ENCODE data around the gene SCUBE1.

SCUBE1 gene

GRCh38 chr22:43300891-43301676 is 42.1 kb downstream of the SCUBE1 start:
- Histone ChIP-seq H3K4me3 (ENCODE audit: low read depth, low read length) (no peak overlapping the region), H3K27ac (ENCODE audit: low read depth, low read length) (no peak overlapping the region), H3K9me3 (ENCODE audit: control insufficient read depth, insufficient read depth, low read depth, low read length) (no peaks in the 10 kb centered on the region), H3K4me1 (ENCODE audit: control insufficient read depth, insufficient read depth, low read length) (no peaks in the 10 kb centered on the region; the same call in 1 of the 2 replicates), H3K36me3 (ENCODE audit: control insufficient read depth, insufficient read depth, low read length) (no peaks in the 10 kb centered on the region), H3K27me3 (ENCODE audit: control insufficient read depth, insufficient read depth, low read length) (peaks cover 2% of the 10 kb centered on the region; the same call in 1 of the 2 replicates), H3K9ac (ENCODE audit: low read length) (no peak overlapping the region)

DNA sequence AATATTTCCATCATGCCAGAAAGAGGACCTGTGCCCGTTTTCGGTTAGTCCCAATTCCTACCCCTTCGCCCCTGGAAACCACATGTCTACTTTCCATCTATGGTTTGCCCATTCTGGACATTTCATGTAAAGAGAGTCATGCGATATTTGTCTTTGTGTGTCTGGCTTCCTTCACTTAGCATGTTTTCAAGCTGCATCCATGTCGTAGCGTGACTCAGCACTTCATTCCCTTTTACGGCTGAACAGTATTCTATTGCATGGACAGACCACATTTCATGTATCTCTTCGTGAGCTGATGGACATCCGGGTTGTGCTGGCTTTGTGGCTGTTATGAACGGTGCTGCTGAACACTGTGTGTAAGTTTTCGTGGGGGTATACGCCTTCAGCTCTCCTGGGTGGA is 43.4 kb downstream of the SCUBE1 start:
- Histone ChIP-seq H3K4me1 (ENCODE audit: control insufficient read depth, insufficient read depth, low read length) (peaks cover 3% of the 10 kb centered on the region; the same call in 1 of the 2 replicates), H3K27me3 (ENCODE audit: control insufficient read depth, insufficient read depth, low read length) (peaks cover 2% of the 10 kb centered on the region; the same call in 1 of the 2 replicates)

DNA sequence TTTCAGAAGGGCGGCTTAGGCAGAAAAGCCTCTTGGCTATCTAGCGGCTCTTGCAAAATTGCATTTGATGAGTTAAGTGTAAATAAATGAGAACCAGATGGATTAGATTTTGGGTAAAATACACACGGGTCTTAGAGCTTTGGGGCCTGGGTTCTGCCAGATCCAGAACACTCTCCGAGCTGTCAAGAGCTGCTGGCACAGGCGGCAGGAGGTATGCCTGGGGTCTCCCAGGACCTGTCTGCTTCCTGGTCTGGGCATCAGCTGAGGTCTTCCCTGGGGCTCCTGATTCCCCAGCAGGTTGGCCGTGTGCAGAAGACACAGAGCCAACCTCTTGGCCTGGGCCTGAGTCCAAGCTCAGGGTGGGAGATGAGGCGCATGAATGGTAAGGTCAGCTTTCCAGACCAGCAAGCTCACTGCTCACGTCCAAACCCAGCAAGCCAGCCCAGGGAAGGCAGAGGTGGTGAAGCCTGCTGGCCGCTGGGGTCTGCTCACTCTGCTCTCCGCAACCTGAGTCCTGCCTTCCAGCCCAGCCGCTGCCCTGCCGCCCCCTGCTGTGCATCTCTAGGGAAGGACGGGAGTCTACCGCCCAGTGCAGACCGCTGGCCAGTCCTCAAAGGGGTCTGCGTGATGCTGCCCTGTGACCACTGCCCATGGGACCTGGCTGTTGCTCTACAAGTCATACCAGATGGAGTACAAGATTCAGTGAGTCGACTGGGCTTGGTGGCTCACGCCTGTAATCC is 44.9 kb downstream of the SCUBE1 start:
- peaks cover 2% of the 10 kb centered on the region; the same call in 1 of the 2 replicates for H3K27me3 ChIP-seq (ENCODE audit: control insufficient read depth, insufficient read depth, low read length)
- no peaks in the 10 kb centered on the region for H3K9me3 ChIP-seq (ENCODE audit: control insufficient read depth, insufficient read depth, low read depth, low read length)
- no peak overlapping the region for H3K27ac ChIP-seq (ENCODE audit: low read depth, low read length)
- no peak overlapping the region for H3K9ac ChIP-seq (ENCODE audit: low read length)
- no peaks in the 10 kb centered on the region for H3K36me3 ChIP-seq (ENCODE audit: control insufficient read depth, insufficient read depth, low read length)
- H3K4me3 ChIP-seq (ENCODE audit: low read depth, low read length): no peak overlapping the region
- peaks cover 15% of the 10 kb centered on the region; the same call in 1 of the 2 replicates for H3K4me1 ChIP-seq (ENCODE audit: control insufficient read depth, insufficient read depth, low read length)

More for the DNA sequence above, 43.4 kb downstream of the SCUBE1 start:
- H3K27ac ChIP-seq (ENCODE audit: low read depth, low read length): no peak overlapping the region
- H3K36me3 ChIP-seq (ENCODE audit: control insufficient read depth, insufficient read depth, low read length): no peaks in the 10 kb centered on the region
- no peak overlapping the region for H3K4me3 ChIP-seq (ENCODE audit: low read depth, low read length)
- no peaks in the 10 kb centered on the region for H3K9me3 ChIP-seq (ENCODE audit: control insufficient read depth, insufficient read depth, low read depth, low read length)
- H3K9ac ChIP-seq (ENCODE audit: low read length): no peak overlapping the region

- Histone ChIP-seq H3K27me3 (ENCODE audit: control insufficient read depth, insufficient read depth, low read length) (peaks cover 2% of the 10 kb centered on the region; the same call in 1 of the 2 replicates), H3K27ac (ENCODE audit: low read depth, low read length) (no peak overlapping the region), H3K36me3 (ENCODE audit: control insufficient read depth, insufficient read depth, low read length) (no peaks in the 10 kb centered on the region), H3K9ac (ENCODE audit: low read length) (no peak overlapping the region), H3K4me1 (ENCODE audit: control insufficient read depth, insufficient read depth, low read length) (peaks cover 15% of the 10 kb centered on the region; the same call in 1 of the 2 replicates), H3K9me3 (ENCODE audit: control insufficient read depth, insufficient read depth, low read depth, low read length) (no peaks in the 10 kb centered on the region), H3K4me3 (ENCODE audit: low read depth, low read length) (no peak overlapping the region)
Observed at GRCh38 chr22:43297270-43298061, 45.7 kb downstream of the SCUBE1 start.

DNA sequence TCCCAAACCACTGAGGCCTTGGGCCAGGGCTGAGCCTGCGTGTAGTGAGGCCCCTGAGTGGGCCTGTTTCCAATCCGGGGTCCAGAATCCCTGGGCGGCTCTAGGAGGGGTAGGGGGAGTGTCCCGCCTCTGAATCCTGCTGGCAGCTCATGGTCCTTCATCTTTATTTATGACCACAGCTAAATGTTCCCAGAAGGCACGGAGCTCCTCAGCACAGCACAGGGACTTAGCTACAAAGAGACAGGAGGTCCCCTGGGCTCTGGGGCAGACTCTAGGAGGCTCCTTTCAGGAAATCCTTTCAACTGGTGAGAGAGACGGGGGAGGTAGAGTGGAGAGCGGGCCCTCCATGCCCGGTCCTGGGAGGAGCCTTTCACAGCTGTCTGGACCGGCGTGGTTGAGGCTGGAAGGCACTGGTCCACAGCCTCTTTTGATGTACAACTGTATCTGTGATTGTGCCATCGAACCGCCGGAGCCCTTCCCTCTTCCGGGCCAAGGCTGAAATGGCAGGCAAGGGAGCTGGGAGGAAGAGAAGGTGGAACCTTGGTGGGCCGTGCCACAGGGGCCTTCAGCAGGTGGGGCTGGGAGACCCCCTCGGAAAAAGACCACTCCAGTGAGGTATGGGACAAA is 46.8 kb downstream of the SCUBE1 start:
- Histone ChIP-seq H3K27me3 (ENCODE audit: control insufficient read depth, insufficient read depth, low read length) (peaks cover 2% of the 10 kb centered on the region; the same call in 1 of the 2 replicates), H3K4me1 (ENCODE audit: control insufficient read depth, insufficient read depth, low read length) (peaks cover 15% of the 10 kb centered on the region; the same call in 1 of the 2 replicates), H3K9me3 (ENCODE audit: control insufficient read depth, insufficient read depth, low read depth, low read length) (no peaks in the 10 kb centered on the region), H3K36me3 (ENCODE audit: control insufficient read depth, insufficient read depth, low read length) (no peaks in the 10 kb centered on the region), H3K9ac (ENCODE audit: low read length) (no peak overlapping the region), H3K4me3 (ENCODE audit: low read depth, low read length) (no peak overlapping the region), H3K27ac (ENCODE audit: low read depth, low read length) (no peak overlapping the region)

- Histone ChIP-seq H3K4me3 (ENCODE audit: low read depth, low read length) (no peak overlapping the region), H3K27me3 (ENCODE audit: control insufficient read depth, insufficient read depth, low read length) (peaks cover 2% of the 10 kb centered on the region; the same call in 1 of the 2 replicates)
Observed at GRCh38 chr22:43295660-43296059, 47.5 kb downstream of the SCUBE1 start.

GRCh38 chr22:43295173-43295572 is 48.0 kb downstream of the SCUBE1 start:
- Histone ChIP-seq H3K4me1 (ENCODE audit: control insufficient read depth, insufficient read depth, low read length) (peaks cover 15% of the 10 kb centered on the region; the same call in 1 of the 2 replicates), H3K4me3 (ENCODE audit: low read depth, low read length) (no peak overlapping the region), H3K9ac (ENCODE audit: low read length) (no peak overlapping the region), H3K27me3 (ENCODE audit: control insufficient read depth, insufficient read depth, low read length) (peaks cover 2% of the 10 kb centered on the region; the same call in 1 of the 2 replicates), H3K27ac (ENCODE audit: low read depth, low read length) (no peak overlapping the region), H3K36me3 (ENCODE audit: control insufficient read depth, insufficient read depth, low read length) (no peaks in the 10 kb centered on the region), H3K9me3 (ENCODE audit: control insufficient read depth, insufficient read depth, low read depth, low read length) (no peaks in the 10 kb centered on the region)

More at GRCh38 chr22:43295660-43296059, 47.5 kb downstream of the SCUBE1 start:
- no peak overlapping the region for H3K27ac ChIP-seq (ENCODE audit: low read depth, low read length)
- no peaks in the 10 kb centered on the region for H3K36me3 ChIP-seq (ENCODE audit: control insufficient read depth, insufficient read depth, low read length)
- peaks cover 15% of the 10 kb centered on the region; the same call in 1 of the 2 replicates for H3K4me1 ChIP-seq (ENCODE audit: control insufficient read depth, insufficient read depth, low read length)
- no peak overlapping the region for H3K9ac ChIP-seq (ENCODE audit: low read length)
- H3K9me3 ChIP-seq (ENCODE audit: control insufficient read depth, insufficient read depth, low read depth, low read length): no peaks in the 10 kb centered on the region

DNA sequence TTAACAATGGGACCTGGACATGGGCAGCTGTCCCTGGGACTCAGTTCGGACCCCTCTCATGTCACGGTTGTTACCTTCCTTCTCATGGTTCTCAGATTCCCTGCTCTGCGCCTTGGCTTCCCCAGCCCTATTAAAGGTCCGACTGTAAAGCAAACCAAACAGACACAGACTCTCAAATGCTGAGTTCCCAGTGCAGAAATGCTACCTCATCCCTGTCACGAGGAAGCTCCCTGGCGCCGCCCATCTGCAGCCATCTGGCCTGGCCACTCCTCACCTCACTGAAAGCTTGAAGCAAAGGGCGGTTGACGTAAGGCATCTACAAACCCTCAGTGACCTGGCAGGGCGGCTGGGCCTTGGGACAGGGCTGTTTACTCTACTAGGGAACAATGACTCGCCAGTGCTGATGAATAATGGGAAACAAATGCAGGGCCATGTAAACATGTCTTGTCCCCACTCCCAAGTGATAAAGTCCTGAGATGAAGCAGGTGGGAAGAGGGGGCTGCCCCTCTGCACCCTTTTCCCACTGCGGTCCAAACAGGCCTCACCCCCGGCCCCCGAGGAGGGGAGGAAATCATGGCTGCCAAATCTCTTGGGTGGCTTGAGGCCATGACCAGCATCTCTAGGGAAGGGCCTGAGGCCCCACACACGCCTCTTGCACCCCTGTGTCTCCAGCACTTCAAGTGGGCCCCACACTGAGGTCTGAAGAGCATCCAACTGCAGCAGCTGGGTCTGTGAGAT is 49.3 kb downstream of the SCUBE1 start:
- Histone ChIP-seq H3K4me3 (ENCODE audit: low read depth, low read length) (no peak overlapping the region), H3K36me3 (ENCODE audit: control insufficient read depth, insufficient read depth, low read length) (no peaks in the 10 kb centered on the region), H3K4me1 (ENCODE audit: control insufficient read depth, insufficient read depth, low read length) (peaks cover 15% of the 10 kb centered on the region; the same call in 1 of the 2 replicates), H3K9me3 (ENCODE audit: control insufficient read depth, insufficient read depth, low read depth, low read length) (no peaks in the 10 kb centered on the region), H3K9ac (ENCODE audit: low read length) (no peak overlapping the region), H3K27ac (ENCODE audit: low read depth, low read length) (no peak overlapping the region), H3K27me3 (ENCODE audit: control insufficient read depth, insufficient read depth, low read length) (no peaks in the 10 kb centered on the region)

GRCh38 chr22:43293259-43293654 is 49.9 kb downstream of the SCUBE1 start:
- Histone ChIP-seq H3K4me1 (ENCODE audit: control insufficient read depth, insufficient read depth, low read length) (peaks cover 15% of the 10 kb centered on the region; the same call in 1 of the 2 replicates), H3K27me3 (ENCODE audit: control insufficient read depth, insufficient read depth, low read length) (no peaks in the 10 kb centered on the region), H3K36me3 (ENCODE audit: control insufficient read depth, insufficient read depth, low read length) (no peaks in the 10 kb centered on the region), H3K27ac (ENCODE audit: low read depth, low read length) (no peak overlapping the region), H3K9ac (ENCODE audit: low read length) (no peak overlapping the region), H3K4me3 (ENCODE audit: low read depth, low read length) (no peak overlapping the region), H3K9me3 (ENCODE audit: control insufficient read depth, insufficient read depth, low read depth, low read length) (no peaks in the 10 kb centered on the region)

DNA sequence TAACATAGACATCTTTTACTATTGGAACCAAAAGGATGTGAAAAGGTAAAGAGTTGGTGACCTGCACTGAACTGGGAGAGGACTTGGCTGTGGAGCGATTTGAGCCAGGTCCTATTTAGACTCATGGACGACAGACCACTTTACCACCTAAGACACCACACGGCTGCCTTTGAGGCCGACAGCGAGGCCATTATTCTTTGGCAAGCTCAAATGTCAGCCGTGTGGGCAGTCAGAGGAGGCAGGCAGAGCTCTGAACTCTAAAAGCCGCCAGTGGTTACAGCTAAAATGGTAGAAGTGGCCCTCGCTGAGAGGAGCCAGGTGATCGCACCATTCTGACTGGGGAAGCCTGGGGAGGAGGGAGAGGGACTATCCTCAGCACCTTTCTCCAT is 50.5 kb downstream of the SCUBE1 start:
- Histone ChIP-seq H3K4me1 (ENCODE audit: control insufficient read depth, insufficient read depth, low read length) (peaks cover 15% of the 10 kb centered on the region; the same call in 1 of the 2 replicates), H3K9ac (ENCODE audit: low read length) (no peak overlapping the region), H3K4me3 (ENCODE audit: low read depth, low read length) (no peak overlapping the region), H3K27ac (ENCODE audit: low read depth, low read length) (no peak overlapping the region), H3K36me3 (ENCODE audit: control insufficient read depth, insufficient read depth, low read length) (no peaks in the 10 kb centered on the region), H3K9me3 (ENCODE audit: control insufficient read depth, insufficient read depth, low read depth, low read length) (no peaks in the 10 kb centered on the region), H3K27me3 (ENCODE audit: control insufficient read depth, insufficient read depth, low read length) (no peaks in the 10 kb centered on the region)
